ENCODE measurements around the gene DSTYK. TPM values are rescaled to one million over a fixed set of nuclear protein-coding genes. Genes with fewer than 3 reads are reported as not detected.

DSTYK gene
- total and polyA plus RNA-seq, 2 experiments from 2014 or later: 6.1 to 10.7 TPM

GRCh38 chr1:205205055-205205454, 6.4 kb downstream of the DSTYK start:
- DNase-seq (ENCODE audit: low spot score) (no peak), ATAC-seq (no peak)
- no peaks in the 10 kb centered on the region for H3K27me3 ChIP-seq (ENCODE audit: insufficient read depth)
- no peak overlapping the region for H3K4me3 ChIP-seq
- no peak overlapping the region for H3K27ac ChIP-seq (ENCODE audit: low read depth)
- Mint-ChIP-seq H3K27ac (no peak overlapping the region), H3K9me3 (no peaks in the 10 kb centered on the region), H3K36me3 (ENCODE audit: low read depth) (no peaks in the 10 kb centered on the region), H3K4me3 (no peak overlapping the region), H3K4me1 (peaks cover 35% of the 10 kb centered on the region), H3K27me3 (ENCODE audit: insufficient read depth, low read depth, poor library complexity) (peaks cover 7% of the 10 kb centered on the region)
- H3K4me1 ChIP-seq (ENCODE audit: insufficient read depth): peaks cover 28% of the 10 kb centered on the region
- no peaks in the 10 kb centered on the region for H3K36me3 ChIP-seq (ENCODE audit: insufficient read depth)
- TF ChIP-seq CREB1 (CRISPR knock-in tag; IDR thresholded peaks at IDR 0.05; ENCODE audit: low read depth): no peak
- no peak for TF ChIP-seq POLR2AphosphoS5 (IDR thresholded peaks at IDR 0.05; ENCODE audit: low read depth)
- peaks cover 10% of the 10 kb centered on the region; the same call in 1 of the 2 replicates for H3F3A ChIP-seq (replicated peaks; ENCODE audit: low read depth)
- no peak overlapping the region for H2AFZ ChIP-seq
- H4K20me1 ChIP-seq (replicated peaks; ENCODE audit: insufficient read depth): peaks cover 3% of the 10 kb centered on the region; the same call in 1 of the 2 replicates
- H3K9me2 ChIP-seq (ENCODE audit: insufficient read depth): no peaks in the 10 kb centered on the region
- H3K4me2 ChIP-seq: no peak overlapping the region
- H3K79me2 ChIP-seq (replicated peaks; ENCODE audit: insufficient read depth): peaks cover 82% of the 10 kb centered on the region

GRCh38 chr1:205204552-205204951, 7.0 kb downstream of the DSTYK start:
- no peak overlapping the region for H3K27ac Mint-ChIP-seq
- peaks cover 32% of the 10 kb centered on the region for H3K4me1 Mint-ChIP-seq
- Histone ChIP-seq H3K4me3 (no peak overlapping the region), H4K20me1 (replicated peaks; ENCODE audit: insufficient read depth) (peaks cover 3% of the 10 kb centered on the region; the same call in 1 of the 2 replicates), H2AFZ (no peak overlapping the region), H3K27me3 (ENCODE audit: insufficient read depth) (no peaks in the 10 kb centered on the region), H3F3A (replicated peaks; ENCODE audit: low read depth) (peaks cover 10% of the 10 kb centered on the region; the same call in 1 of the 2 replicates), H3K4me1 (ENCODE audit: insufficient read depth) (peaks cover 25% of the 10 kb centered on the region), H3K27ac (ENCODE audit: low read depth) (no peak overlapping the region), H3K79me2 (replicated peaks; ENCODE audit: insufficient read depth) (peaks cover 79% of the 10 kb centered on the region), H3K9me2 (ENCODE audit: insufficient read depth) (no peaks in the 10 kb centered on the region), H3K36me3 (ENCODE audit: insufficient read depth) (no peaks in the 10 kb centered on the region), H3K4me2 (no peak overlapping the region)
- H3K4me3 Mint-ChIP-seq: no peak overlapping the region
- no peaks in the 10 kb centered on the region for H3K9me3 Mint-ChIP-seq
- DNase-seq (ENCODE audit: low spot score) (no peak), ATAC-seq (no peak)
- peaks cover 3% of the 10 kb centered on the region for H3K27me3 Mint-ChIP-seq (ENCODE audit: insufficient read depth, low read depth, poor library complexity)
- no peak for TF ChIP-seq ETS1 (IDR thresholded peaks at IDR 0.05)
- H3K36me3 Mint-ChIP-seq (ENCODE audit: low read depth): no peaks in the 10 kb centered on the region

- Histone ChIP-seq H3F3A (replicated peaks; ENCODE audit: low read depth) (peaks cover 10% of the 10 kb centered on the region; the same call in 1 of the 2 replicates), H3K9me2 (ENCODE audit: insufficient read depth) (no peaks in the 10 kb centered on the region), H2AFZ (no peak overlapping the region), H3K4me3 (no peak overlapping the region), H3K27me3 (ENCODE audit: insufficient read depth) (no peaks in the 10 kb centered on the region), H3K27ac (ENCODE audit: low read depth) (no peak overlapping the region), H4K20me1 (replicated peaks; ENCODE audit: insufficient read depth) (no peaks in the 10 kb centered on the region; the same call in 1 of the 2 replicates), H3K36me3 (ENCODE audit: insufficient read depth) (no peaks in the 10 kb centered on the region), H3K4me2 (no peak overlapping the region), H3K79me2 (replicated peaks; ENCODE audit: insufficient read depth) (peaks cover 80% of the 10 kb centered on the region), H3K4me1 (ENCODE audit: insufficient read depth) (peaks cover 25% of the 10 kb centered on the region)
- ATAC-seq: no peak
- Mint-ChIP-seq H3K4me3 (no peak overlapping the region), H3K27me3 (ENCODE audit: insufficient read depth, low read depth, poor library complexity) (no peaks in the 10 kb centered on the region), H3K36me3 (ENCODE audit: low read depth) (no peaks in the 10 kb centered on the region), H3K27ac (no peak overlapping the region), H3K4me1 (peaks cover 39% of the 10 kb centered on the region), H3K9me3 (no peaks in the 10 kb centered on the region)
- no peak for DNase-seq (ENCODE audit: low spot score)
- no peak for TF ChIP-seq POLR2AphosphoS5 (IDR thresholded peaks at IDR 0.05; ENCODE audit: low read depth)
- no peak for TF ChIP-seq CREB1 (CRISPR knock-in tag; IDR thresholded peaks at IDR 0.05; ENCODE audit: low read depth)
- TF ChIP-seq ZNF331 (CRISPR knock-in tag; IDR thresholded peaks at IDR 0.05; ENCODE audit: low read depth): no peak
- TF ChIP-seq JUNB (IDR thresholded peaks at IDR 0.05; ENCODE audit: unreplicated experiment): no peak
- TF ChIP-seq ZNF114 (CRISPR knock-in tag; IDR thresholded peaks at IDR 0.05): no peak
- TF ChIP-seq ZNF462 (CRISPR knock-in tag; IDR thresholded peaks at IDR 0.05): no peak
- no peak for TF ChIP-seq EZH2phosphoT487 (IDR thresholded peaks at IDR 0.05; ENCODE audit: unreplicated experiment)
- TF ChIP-seq EZH2 (IDR thresholded peaks at IDR 0.05; ENCODE audit: low read depth, unreplicated experiment): no peak
These were observed 11.6 kb downstream of the DSTYK start for GRCh38 chr1:205199931-205200299.

Data from GM23338 (cell line).